ENCODE measurements around the gene INPP4A. TPM values are rescaled to one million over a fixed set of nuclear protein-coding genes. Genes with fewer than 3 reads are reported as not detected.

The INPP4A gene
- total and polyA plus RNA-seq, 12 donors, result 3.8 to 31.2 (median 21.1) TPM

DNA sequence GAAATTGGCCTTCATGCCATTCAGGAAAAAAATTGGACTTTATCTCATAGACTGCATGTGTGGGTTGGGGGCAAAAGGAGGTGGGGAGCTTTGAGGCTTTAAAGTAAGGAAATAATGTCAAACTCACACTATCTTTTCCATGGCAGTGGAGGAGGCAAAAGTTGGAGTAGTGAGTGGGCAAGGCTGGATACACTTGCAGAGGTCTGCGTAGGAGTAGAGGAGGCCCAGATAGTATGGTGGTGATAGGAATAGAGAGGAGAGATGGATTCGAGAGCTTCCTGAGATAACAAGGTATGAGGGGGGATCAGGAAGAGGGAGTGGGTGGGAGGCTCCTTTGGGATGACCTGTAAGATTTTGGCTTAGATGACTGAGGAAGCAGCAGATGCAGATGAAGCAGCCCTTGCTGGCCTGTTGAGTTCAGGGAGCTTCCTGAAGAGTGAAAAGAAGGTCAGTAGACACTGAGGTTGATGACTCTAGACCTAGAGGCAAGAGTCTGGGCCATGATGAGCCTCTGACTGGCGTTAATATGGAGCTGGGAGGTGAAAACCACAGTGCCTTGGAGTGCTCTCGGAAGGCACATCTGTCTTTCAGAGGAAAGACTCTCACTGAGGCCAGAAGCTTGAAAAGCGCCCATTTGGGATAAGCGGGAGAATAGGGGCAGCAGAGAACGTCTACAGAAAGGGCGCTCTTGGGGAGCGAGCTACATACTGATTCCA, 169.5 kb downstream of the INPP4A start:
- TF ChIP-seq, protein P1, sequence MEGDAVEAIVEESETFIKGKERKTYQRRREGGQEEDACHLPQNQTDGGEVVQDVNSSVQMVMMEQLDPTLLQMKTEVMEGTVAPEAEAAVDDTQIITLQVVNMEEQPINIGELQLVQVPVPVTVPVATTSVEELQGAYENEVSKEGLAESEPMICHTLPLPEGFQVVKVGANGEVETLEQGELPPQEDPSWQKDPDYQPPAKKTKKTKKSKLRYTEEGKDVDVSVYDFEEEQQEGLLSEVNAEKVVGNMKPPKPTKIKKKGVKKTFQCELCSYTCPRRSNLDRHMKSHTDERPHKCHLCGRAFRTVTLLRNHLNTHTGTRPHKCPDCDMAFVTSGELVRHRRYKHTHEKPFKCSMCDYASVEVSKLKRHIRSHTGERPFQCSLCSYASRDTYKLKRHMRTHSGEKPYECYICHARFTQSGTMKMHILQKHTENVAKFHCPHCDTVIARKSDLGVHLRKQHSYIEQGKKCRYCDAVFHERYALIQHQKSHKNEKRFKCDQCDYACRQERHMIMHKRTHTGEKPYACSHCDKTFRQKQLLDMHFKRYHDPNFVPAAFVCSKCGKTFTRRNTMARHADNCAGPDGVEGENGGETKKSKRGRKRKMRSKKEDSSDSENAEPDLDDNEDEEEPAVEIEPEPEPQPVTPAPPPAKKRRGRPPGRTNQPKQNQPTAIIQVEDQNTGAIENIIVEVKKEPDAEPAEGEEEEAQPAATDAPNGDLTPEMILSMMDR (IDR thresholded peaks at IDR 0.05), result no peak
- H3K9me3 ChIP-seq, result no peaks in the 10 kb centered on the region
- H3K4me3 ChIP-seq, result no peak overlapping the region
- no peaks in the 10 kb centered on the region for H3K27me3 ChIP-seq
- intact Hi-C loops (cut with DNase I), result no loop called here
- ATAC-seq (no peak), DNase-seq (no peak)
- H3K27ac ChIP-seq, result no peak overlapping the region
- peaks cover 6 to 27% (median 25%) of the 10 kb centered on the region in 9 donors for H3K4me1 ChIP-seq
- 91 to 93% methylated on average over 9 of the region's 9 CpGs for WGBS, 2 donors
- peaks cover 0 to 96% (median 55%) of the 10 kb centered on the region in 9 donors for H3K36me3 ChIP-seq

DNA sequence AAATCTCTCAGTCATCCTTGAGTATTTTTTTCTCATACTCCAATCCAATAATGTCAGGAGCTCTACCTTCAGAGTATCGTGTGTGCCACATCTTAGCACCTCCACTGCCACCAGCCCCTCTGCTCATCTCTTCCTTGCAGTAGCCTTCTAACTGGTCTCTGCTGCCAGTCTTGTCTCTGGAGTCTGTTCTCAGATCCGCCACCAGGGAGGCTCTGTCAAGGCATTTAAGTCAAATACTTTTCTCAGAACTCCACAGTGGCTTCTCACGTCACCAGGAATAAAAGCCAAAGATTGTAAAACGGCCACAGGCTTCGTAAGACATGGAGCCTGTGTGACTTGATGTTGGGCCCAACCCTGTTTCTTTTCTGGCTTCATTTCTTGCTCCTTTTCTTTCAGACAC, 170.8 kb downstream of the INPP4A start:
- peaks cover 2 to 14% (median 12%) of the 10 kb centered on the region in 9 donors for H3K4me1 ChIP-seq
- TF ChIP-seq, protein P1 (IDR thresholded peaks at IDR 0.05), result no peak
- intact Hi-C loops (cut with DNase I), result no loop called here
- no peak overlapping the region for H3K4me3 ChIP-seq
- ATAC-seq (peak in 1 of 8 donors; percentile 22), DNase-seq (no peak)
- no peaks in the 10 kb centered on the region for H3K9me3 ChIP-seq
- H3K27me3 ChIP-seq, result no peaks in the 10 kb centered on the region
- peaks cover 0 to 100% (median 55%) of the 10 kb centered on the region in 9 donors for H3K36me3 ChIP-seq
- WGBS, 2 donors, result 81 to 85% methylated on average over 5 of the region's 5 CpGs
- no peak overlapping the region for H3K27ac ChIP-seq

DNA sequence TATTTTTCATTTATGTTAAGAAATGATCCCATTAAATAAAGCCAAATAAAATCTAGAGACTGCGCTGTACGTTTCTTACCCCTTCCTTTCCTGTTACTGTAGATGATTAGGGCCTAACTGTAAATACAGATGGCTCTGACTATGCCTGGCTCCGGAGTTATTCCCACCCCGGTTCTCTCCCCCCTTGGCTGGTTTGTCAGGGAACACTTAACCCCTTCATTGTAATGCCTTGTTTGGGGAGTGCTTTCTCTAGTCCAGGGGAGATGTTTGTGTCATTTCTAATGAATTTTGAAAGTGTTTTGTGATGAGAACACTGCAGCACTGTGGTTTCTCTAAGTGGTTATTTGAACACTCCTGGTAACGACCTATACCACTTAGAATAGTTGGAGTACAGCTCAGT, 172.5 kb downstream of the INPP4A start:
- DNase-seq (no peak), ATAC-seq (no peak)
- Histone ChIP-seq H3K27me3 (no peaks in the 10 kb centered on the region), H3K4me1 (no peaks in the 10 kb centered on the region), H3K27ac (no peak overlapping the region), H3K4me3 (no peak overlapping the region), H3K36me3 (peaks cover 0 to 100% (median 47%) of the 10 kb centered on the region in 9 donors), H3K9me3 (no peaks in the 10 kb centered on the region)
- 50% methylated on average over 5 of the region's 5 CpGs for WGBS, 2 donors
- intact Hi-C loops (cut with DNase I), result no loop called here
- TF ChIP-seq, protein P1 (IDR thresholded peaks at IDR 0.05), result no peak

DNA sequence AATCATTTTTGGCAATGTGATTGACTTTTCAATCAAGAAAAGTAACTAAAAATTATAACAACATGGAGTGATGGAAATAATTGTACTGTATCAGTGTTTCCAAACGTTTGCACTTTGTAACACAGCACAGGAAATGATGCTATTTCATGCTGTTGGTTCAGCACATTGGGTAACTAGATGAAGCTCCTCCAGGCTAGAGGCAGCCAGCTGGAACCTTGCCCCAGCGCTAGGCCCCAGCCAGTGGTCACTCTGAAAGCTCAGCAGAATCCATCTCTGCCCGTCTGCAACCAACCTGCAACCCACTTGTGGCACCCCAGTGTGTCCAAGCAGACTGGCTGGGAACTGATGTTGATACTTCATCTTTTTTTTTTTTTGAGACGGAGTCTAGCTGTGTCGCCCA, 179.0 kb downstream of the INPP4A start:
- TF ChIP-seq, protein P1 (IDR thresholded peaks at IDR 0.05), result no peak
- Histone ChIP-seq H3K9me3 (no peaks in the 10 kb centered on the region), H3K27ac (no peak overlapping the region), H3K36me3 (peaks cover 0 to 80% (median 4%) of the 10 kb centered on the region in 9 donors), H3K4me1 (peaks cover 0 to 10% (median 0%) of the 10 kb centered on the region in 9 donors), H3K4me3 (no peak overlapping the region), H3K27me3 (no peaks in the 10 kb centered on the region)
- intact Hi-C loops (cut with DNase I), result no loop called here
- ATAC-seq (peak in 6 of 8 donors; percentile 26 to 86 (median 54)), DNase-seq (peak in 1 of 2 donors; percentile 47)
- 75% methylated on average over 5 of the region's 5 CpGs for WGBS, 2 donors
